HUES64 (cell line): ENCODE data around the gene IVD.

ENCODE experiments used
- H3K27ac ChIP-seq: 2 replicates; pipeline ENCODE4 v1.7.0; 2013; ENCODE audit warnings: low read depth, low read length, inconsistent platforms
- H3K27me3 ChIP-seq: 2 replicates; pipeline ENCODE4 v1.6.1; 2013; ENCODE audit warnings: mild to moderate bottlenecking, low read length; ENCODE audit not compliant: insufficient read depth
- H3K36me3 ChIP-seq: 2 replicates; pipeline ENCODE4 v1.6.1; 2013; ENCODE audit warnings: mild to moderate bottlenecking, low read length; ENCODE audit not compliant: insufficient read depth
- H3K4me1 ChIP-seq: 2 replicates; pipeline ENCODE4 v1.6.1; 2013; ENCODE audit warnings: mild to moderate bottlenecking, low read length, moderate library complexity; ENCODE audit not compliant: insufficient read depth
- H3K4me3 ChIP-seq: 2 replicates; pipeline ENCODE4 v1.5.1; 2013; ENCODE audit warnings: mild to moderate bottlenecking, low read length, moderate library complexity
- H3K9ac ChIP-seq: 2 replicates; pipeline ENCODE4 v1.6.1; 2013; ENCODE audit warnings: mild to moderate bottlenecking, low read depth, low read length
- H3K9me3 ChIP-seq: 2 replicates; pipeline ENCODE4 v1.6.1; 2013; ENCODE audit warnings: low read depth, low read length; ENCODE audit not compliant: insufficient read depth
- WGBS: fragments of 150-250, 120-280 bp; methylation state at CpG from one replicate; pipeline ENCODE4 v1.1.7; 2013; ENCODE audit warnings: missing lambda C conversion rate; 5-methylcytosine and 5-hydroxymethylcytosine counted together

Gene IVD

DNA sequence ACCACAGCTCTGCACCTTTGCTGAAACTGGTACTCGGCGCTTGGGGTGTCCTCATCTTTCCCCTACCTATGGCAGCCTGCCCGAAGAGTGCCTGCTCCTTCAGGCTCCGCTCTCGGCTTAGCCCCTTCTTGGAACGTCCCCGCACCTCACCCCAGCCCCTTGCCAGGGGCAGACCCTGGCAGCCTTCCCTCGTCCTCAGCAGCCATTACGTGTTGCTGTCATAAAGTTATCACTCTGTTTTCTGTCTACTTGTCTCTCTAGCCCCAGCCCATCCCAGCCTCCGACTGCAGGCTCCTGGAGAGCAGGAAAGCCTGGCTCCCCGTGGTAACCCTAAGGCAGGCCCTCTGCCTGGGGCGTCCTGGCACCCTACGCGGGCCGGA, 30.1 kb downstream of the IVD start:
- H3K9ac ChIP-seq: peak overlapping the region; percentile 36; the same call in 1 of the 2 replicates
- peaks cover 35% of the 10 kb centered on the region for H3K4me1 ChIP-seq
- H3K36me3 ChIP-seq: no peaks in the 10 kb centered on the region
- peak overlapping the region; percentile 66 for H3K4me3 ChIP-seq
- H3K9me3 ChIP-seq: no peaks in the 10 kb centered on the region
- H3K27me3 ChIP-seq: peaks cover 68% of the 10 kb centered on the region
- 11% methylated on average over 15 of the region's 15 CpGs for WGBS
- no peak overlapping the region for H3K27ac ChIP-seq

DNA sequence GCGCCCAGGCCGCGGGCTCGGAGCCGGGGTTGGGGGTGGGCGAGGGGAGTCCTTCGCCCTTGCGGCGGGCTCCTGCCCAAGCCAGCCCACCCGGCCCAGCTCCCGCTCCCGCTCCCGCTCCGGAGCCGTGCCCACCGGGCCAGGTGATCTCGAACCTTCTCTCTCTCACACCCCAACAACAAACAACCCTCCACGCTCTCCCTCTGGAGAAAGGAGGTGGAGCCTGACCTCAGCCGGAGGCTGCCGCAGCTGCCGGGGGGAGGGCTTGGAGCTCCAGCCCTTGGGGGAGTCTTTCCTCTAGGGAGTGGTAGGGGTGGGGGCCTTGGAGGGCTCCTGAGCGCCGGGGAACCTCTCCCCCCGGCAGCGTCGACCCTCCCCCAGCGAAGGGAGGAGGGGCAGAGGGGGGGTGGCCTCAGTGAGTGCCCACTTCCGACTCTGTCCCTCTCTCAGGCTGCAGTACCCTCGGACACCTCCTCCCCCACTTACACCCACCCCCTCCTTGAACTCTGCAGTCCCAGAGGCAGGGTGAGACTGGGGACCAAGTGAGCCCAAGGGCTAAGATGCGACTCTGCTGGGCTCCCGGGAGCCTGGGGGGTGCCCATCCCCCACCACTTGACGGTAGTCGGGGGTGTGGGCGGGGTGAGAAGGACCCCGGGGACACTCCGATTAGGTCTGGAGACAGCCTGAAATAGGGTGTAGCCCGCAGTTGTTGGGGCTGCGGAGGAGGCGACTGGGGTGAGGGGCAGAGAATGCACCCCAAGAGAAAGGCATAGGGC, 30.7 kb downstream of the IVD start:
- Histone ChIP-seq H3K4me1 (peaks cover 35% of the 10 kb centered on the region), H3K36me3 (no peaks in the 10 kb centered on the region), H3K9ac (peak overlapping the region; percentile 36), H3K27me3 (peaks cover 68% of the 10 kb centered on the region), H3K4me3 (peak overlapping the region; percentile 66), H3K9me3 (no peaks in the 10 kb centered on the region), H3K27ac (no peak overlapping the region)
- WGBS: under 1% methylated on average over 35 of the region's 39 CpGs

DNA sequence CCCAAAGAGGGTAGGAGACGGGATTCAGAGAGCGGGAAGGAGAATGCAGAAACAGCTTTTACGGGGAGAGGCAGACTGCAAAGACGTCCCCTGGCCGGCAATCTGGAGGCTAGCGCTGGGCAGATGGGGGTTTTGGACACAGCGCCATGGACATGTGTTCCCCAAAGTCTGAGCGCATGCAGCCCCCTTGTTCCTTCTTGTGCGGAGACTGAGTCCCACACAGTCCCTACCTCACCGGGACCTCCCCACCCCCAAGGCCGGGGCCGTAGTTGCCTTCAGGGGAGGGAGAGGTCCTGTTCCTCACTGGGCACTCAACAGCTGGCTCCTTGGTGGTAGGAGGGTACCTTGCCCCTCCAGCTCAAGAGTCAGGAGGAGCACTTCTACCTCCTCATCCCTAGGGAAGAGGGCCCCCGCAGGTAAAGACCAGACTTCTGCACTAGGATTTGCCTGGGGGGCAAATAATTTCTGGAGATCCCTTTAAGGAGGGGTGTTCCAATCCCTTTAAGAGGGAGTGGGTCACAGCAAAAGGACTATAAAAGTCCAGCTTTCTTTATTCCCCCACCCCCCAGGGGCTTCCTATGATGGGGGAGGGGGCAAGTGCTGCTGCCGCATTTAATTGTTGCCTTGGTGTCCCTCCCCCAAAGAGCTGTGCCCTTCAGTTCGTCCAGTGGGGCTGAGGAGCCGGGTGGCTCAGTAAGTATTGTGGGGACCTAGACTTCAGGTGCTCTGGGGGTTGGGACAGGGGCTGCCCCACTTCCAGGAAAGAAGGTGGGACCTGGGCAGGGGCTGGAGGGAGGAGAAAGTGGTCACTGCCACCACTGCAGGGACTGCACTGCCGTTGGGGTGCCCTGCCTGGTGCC, 31.5 kb downstream of the IVD start:
- 1% methylated on average over 16 of the region's 17 CpGs for WGBS
- peaks cover 68% of the 10 kb centered on the region for H3K27me3 ChIP-seq

DNA sequence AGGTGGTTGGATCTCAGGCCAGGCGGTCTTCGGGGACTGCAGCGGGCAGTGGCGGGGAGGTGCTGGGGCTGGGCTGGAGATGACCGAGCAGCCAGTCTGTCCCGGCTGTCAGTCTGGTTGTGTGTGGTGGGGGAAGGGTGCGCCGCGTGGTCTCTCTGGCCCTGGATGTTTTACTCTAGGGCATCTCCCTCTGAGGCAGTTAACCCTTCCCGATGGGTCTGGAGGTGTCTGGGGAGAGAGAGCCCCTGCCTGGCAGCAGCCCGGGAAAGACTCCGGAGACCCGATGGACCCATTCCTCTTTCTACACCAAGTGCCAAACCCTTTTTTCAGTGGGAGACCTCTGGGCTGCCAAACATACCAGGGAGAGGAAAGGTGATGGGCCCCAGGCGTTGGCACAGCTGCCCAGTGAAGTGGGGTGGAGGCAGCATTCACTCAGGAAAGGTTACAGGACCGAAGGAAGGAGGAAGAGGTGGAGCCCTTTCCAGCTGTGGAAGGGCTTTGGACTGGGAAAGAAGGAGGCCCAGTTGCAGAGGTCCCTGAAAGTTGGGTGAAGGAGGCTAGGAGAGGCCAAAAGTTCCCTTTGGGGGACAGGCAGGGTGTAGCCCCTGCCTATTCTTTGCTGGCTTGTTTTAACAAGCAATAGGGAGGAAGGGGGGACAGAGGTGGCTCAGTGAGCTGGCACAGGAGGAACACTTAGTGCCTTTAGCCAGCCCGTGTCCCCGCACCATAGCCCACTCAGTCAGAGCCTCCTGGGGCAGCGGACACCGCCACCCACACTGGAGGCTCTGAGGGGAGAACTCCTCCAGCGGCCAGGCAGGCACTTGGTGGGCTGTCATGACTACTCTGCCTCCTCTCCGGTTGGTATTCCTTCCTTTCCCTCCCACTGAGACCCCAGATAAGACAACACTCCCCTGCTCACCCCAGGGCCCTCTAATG, 32.4 kb downstream of the IVD start:
- Histone ChIP-seq H3K36me3 (no peaks in the 10 kb centered on the region), H3K27me3 (peaks cover 61% of the 10 kb centered on the region), H3K9me3 (no peaks in the 10 kb centered on the region), H3K9ac (peak overlapping the region; percentile 43), H3K4me1 (peaks cover 42% of the 10 kb centered on the region), H3K27ac (no peak overlapping the region), H3K4me3 (peak overlapping the region; percentile 66)
- WGBS: 26% methylated on average over 19 of the region's 21 CpGs

More for the DNA sequence above, 31.5 kb downstream of the IVD start:
- Histone ChIP-seq H3K4me1 (peaks cover 35% of the 10 kb centered on the region), H3K27ac (no peak overlapping the region), H3K4me3 (peak overlapping the region; percentile 66), H3K9ac (peak overlapping the region; percentile 43), H3K36me3 (no peaks in the 10 kb centered on the region), H3K9me3 (no peaks in the 10 kb centered on the region)

DNA sequence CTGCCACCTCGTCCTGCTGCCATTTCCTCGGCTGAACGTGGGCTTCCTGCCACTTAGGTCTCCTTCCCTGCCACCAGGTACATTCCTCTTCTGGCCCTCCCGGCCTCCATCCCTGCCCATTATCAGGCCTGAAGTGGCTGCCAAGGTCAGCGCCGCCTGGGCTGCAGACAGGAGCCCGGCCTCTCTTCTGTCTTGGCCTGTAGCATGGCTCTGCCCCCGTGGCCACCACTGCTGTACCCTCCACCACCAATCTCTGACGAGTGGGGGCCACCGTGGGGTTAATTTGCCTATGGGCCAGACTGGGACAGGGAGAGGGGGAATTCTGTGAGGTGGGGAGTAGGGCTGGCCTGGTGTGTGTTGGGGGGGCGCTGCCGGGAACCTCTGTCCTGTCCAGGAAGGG, 33.1 kb downstream of the IVD start:
- Histone ChIP-seq H3K27me3 (peaks cover 54% of the 10 kb centered on the region), H3K4me3 (peak overlapping the region; percentile 66), H3K27ac (no peak overlapping the region), H3K36me3 (no peaks in the 10 kb centered on the region), H3K9me3 (no peaks in the 10 kb centered on the region), H3K4me1 (peaks cover 49% of the 10 kb centered on the region), H3K9ac (0 out of 2 replicates have a peak overlapping the region, but pooled peaks have one; percentile 76)
- 39% methylated on average over 12 of the region's 12 CpGs for WGBS

DNA sequence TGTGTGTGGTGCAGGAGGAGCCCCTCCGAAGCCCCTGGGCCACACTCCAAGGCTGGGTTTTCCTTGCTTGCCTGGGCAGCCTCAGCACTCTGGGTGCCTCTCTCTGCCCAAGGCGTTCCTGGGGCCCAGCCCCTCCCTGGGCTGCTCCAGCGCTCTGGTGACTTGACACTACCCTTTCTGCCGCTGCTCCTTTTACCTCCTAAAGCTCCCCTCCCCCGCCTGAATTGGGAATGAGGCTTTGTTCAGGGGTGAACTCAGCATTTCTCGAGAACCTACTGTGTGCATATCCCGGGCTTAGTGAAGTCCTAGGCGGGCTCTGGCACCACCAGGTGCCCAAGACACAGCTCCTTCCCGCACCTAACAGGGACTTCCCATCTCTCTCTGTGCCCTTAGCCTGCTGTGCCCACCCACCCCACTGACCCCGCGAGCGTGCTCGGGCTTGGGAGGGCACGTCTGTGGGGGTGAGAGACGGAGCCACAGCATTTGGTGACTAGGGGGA, 33.9 kb downstream of the IVD start:
- under 1% methylated on average over 15 of the region's 15 CpGs for WGBS
- H3K4me1 ChIP-seq: peaks cover 57% of the 10 kb centered on the region
- peaks cover 46% of the 10 kb centered on the region for H3K27me3 ChIP-seq
- H3K9ac ChIP-seq: peak overlapping the region; percentile 76
- H3K9me3 ChIP-seq: no peaks in the 10 kb centered on the region
- peak overlapping the region; percentile 66 for H3K4me3 ChIP-seq
- H3K36me3 ChIP-seq: no peaks in the 10 kb centered on the region
- H3K27ac ChIP-seq: peak overlapping the region; percentile 84

DNA sequence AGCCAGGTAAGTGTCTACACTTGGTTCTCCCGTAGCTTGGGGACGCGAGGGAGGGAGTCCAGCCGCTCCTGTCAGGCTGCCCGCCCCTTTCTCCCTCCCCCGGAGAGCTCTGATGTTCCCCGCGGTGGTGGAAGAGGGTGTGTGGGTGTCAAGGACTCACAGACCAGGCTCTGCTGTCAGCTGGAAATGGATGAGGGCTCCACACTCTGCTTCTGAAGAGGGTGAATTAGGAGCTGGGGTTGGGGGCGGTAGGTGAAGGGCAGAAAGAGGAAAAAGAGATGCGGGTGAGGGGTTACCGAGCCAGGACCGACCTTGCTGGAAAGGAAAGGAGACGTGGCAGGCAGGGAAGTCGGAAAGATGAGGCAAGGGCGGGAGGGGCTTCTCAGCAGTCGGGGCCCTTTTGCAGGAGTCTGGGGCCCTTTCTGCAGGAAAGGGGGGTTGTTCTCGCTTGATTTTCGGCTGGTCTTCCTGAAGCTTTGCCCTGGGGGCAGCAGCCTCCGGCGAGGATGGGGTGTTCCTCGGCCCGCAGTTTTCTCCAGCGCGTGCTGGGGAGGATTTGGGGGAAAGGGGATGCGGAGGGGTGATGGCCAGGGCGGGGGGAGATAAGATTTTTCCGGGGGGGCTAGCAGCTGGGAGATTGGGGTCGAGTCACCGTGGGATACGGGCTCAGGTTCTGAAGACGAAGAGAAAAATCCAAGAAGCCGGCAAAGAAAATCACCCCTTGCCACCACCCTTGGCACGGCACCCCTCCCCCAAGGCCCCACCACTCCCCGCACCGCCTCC, 34.6 kb downstream of the IVD start:
- Histone ChIP-seq H3K36me3 (no peaks in the 10 kb centered on the region), H3K27ac (peak overlapping the region; percentile 84), H3K9ac (peak overlapping the region; percentile 76), H3K9me3 (no peaks in the 10 kb centered on the region), H3K4me1 (peaks cover 57% of the 10 kb centered on the region), H3K4me3 (peak overlapping the region; percentile 66), H3K27me3 (peaks cover 40% of the 10 kb centered on the region)
- under 1% methylated on average over 33 of the region's 35 CpGs for WGBS

DNA sequence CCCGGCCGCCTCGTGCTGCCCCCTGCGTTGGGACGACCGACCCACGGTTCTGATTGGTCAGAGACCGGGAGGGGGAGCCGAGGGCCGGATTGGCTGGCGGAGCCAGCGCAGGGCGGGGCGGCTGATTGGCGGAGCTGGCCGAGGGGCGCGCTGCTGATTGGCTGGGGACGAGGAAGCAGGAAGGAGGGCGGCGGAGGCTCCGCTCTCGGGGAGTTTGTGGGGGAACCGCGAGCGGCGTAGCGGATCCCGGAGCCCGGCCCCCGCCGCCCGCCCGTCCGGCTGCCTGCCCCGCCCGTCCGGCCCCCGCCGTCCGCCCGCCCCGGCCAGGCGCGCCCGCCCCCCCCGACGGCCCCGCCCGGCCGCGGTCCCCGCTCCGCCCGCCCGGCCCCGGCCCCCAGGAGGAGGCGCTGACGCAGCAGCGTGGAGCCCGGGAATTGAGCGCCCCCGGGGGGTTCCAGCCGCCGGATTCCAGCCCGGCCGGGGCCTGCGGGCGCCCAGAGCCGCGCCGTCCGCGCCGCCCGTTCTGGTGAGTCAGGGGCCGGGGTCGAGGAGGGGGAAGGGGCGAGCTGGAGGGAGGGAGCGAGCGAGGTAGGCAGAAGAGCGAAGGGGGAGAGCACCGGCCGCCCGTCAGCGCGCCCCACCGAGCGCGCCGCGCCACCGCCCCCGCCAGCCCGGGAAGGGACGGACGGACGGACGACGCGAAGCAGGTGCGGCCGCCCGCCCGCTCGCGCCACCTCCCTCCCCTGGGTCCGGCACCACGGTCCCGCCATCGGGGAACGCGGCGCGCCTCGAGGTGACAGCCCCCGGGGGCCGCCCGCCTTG, 35.4 kb downstream of the IVD start, which contains the start of gene BAHD1:
TSS of gene BAHD1 (plus strand) at position 211 of the 822 bp plus-strand sequence. CDS start 17,512 bp downstream, outside the sequence.
- WGBS: under 1% methylated on average over 119 of the region's 119 CpGs
- Histone ChIP-seq H3K27me3 (peaks cover 32% of the 10 kb centered on the region), H3K9ac (peak within 1 kb of the TSS; percentile 77), H3K9me3 (no peaks in the 10 kb centered on the region), H3K36me3 (no peaks in the 10 kb centered on the region), H3K27ac (peak within 1 kb of the TSS; percentile 84), H3K4me3 (peak within 1 kb of the TSS; percentile 70), H3K4me1 (peaks cover 59% of the 10 kb centered on the region)
